ENCODE data around the gene RORB. TPM values are rescaled to one million over a fixed set of nuclear protein-coding genes. Genes with fewer than 3 reads are reported as not detected.

Gene RORB
- total RNA-seq, 3 donors from 2014 or later = 0.19 to 0.66 TPM; not detected in 1

- intact Hi-C loops (cut with DNase I, micrococcal nuclease) = no loop called here
- no peak for TF ChIP-seq CTCF (IDR thresholded peaks at IDR 0.05)
- Histone ChIP-seq H3K4me3 (no peak overlapping the region), H3K36me3 (ENCODE audit: low read depth) (no peaks in the 10 kb centered on the region), H3K4me1 (ENCODE audit: low read depth) (no peaks in the 10 kb centered on the region), H3K9me3 (no peaks in the 10 kb centered on the region)
- ATAC-seq = no peak
- no peak for DNase-seq
Observed at GRCh38 chr9:74726581-74726980, 229.4 kb downstream of the RORB start.

- ATAC-seq = no peak
Observed at GRCh38 chr9:74728176-74728575, 231.0 kb downstream of the RORB start.

GRCh38 chr9:74729136-74729695 is 232.1 kb downstream of the RORB start:
- DNase-seq = no peak
- intact Hi-C loops (cut with DNase I, micrococcal nuclease) = no loop called here
- H3K4me1 ChIP-seq (ENCODE audit: low read depth) = no peaks in the 10 kb centered on the region
- H3K9me3 ChIP-seq = no peaks in the 10 kb centered on the region
- no peaks in the 10 kb centered on the region for H3K36me3 ChIP-seq (ENCODE audit: low read depth)
- H3K4me3 ChIP-seq = no peak overlapping the region
- no peak for TF ChIP-seq CTCF (IDR thresholded peaks at IDR 0.05)
- no peak for ATAC-seq

More at GRCh38 chr9:74728176-74728575, 231.0 kb downstream of the RORB start:
- no peak for DNase-seq
- Histone ChIP-seq H3K36me3 (ENCODE audit: low read depth) (no peaks in the 10 kb centered on the region), H3K4me3 (no peak overlapping the region), H3K9me3 (no peaks in the 10 kb centered on the region), H3K4me1 (ENCODE audit: low read depth) (no peaks in the 10 kb centered on the region)
- intact Hi-C loops (cut with DNase I, micrococcal nuclease) = no loop called here
- no peak for TF ChIP-seq CTCF (IDR thresholded peaks at IDR 0.05)

GRCh38 chr9:74735761-74736160 is 238.6 kb downstream of the RORB start:
- ATAC-seq = no peak
- no peaks in the 10 kb centered on the region for H3K36me3 ChIP-seq (ENCODE audit: low read depth)
- no peak for TF ChIP-seq CTCF (IDR thresholded peaks at IDR 0.05)
- H3K4me1 ChIP-seq (ENCODE audit: low read depth) = no peaks in the 10 kb centered on the region
- H3K9me3 ChIP-seq = no peaks in the 10 kb centered on the region
- H3K4me3 ChIP-seq = no peak overlapping the region
- no peak for DNase-seq
- intact Hi-C loops (cut with DNase I, micrococcal nuclease) = no loop called here

GRCh38 chr9:74736646-74737045 is 239.5 kb downstream of the RORB start:
- H3K4me1 ChIP-seq (ENCODE audit: low read depth) = no peaks in the 10 kb centered on the region
- no peak for DNase-seq
- H3K4me3 ChIP-seq = no peak overlapping the region
- H3K36me3 ChIP-seq (ENCODE audit: low read depth) = no peaks in the 10 kb centered on the region
- intact Hi-C loops (cut with DNase I, micrococcal nuclease) = no loop called here
- TF ChIP-seq CTCF (IDR thresholded peaks at IDR 0.05) = no peak
- no peak for ATAC-seq
- no peaks in the 10 kb centered on the region for H3K9me3 ChIP-seq

Data from mucosa of descending colon (tissue), 3 donors.